ENCODE results near the gene MARS1. TPM values are rescaled to one million over a fixed set of nuclear protein-coding genes. Genes with fewer than 3 reads are reported as not detected.

MARS1 gene
- total RNA-seq, 4 donors from 2014 or later: 37.7 to 81.1 (median 42.0) TPM

DNA sequence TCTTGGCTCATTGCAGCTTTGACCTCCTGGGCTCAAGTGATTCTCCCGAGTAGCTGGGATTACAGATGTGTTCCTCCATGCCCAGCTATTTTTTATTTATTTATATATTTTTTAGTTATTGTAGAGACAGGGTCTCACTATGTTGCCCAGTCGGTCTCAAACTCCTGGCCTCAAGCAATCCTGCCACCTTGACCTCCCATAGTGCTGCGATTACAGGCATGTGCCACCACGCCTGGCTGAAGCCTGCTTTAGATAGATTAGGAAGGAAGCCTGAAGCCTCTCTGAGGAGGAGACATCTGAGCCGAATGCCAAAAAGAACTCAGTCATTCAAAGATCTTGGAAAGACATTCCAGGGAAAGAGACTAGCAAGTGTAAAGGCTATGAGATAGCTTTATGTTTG, 43.1 kb upstream of the MARS1 start:
- no peaks in the 10 kb centered on the region for H3K27me3 ChIP-seq
- ATAC-seq (no peak), DNase-seq (no peak)
- TF ChIP-seq CTCF (IDR thresholded peaks at IDR 0.05 in 4 of 5, conservative IDR thresholded peaks at IDR 0.05 in 1 of 5): no peak
- in situ Hi-C loops (cut with MboI; ENCODE audit: low sequenced_read_pairs in 4 of 4) (loop anchor here in 1 of 4 donors (25.0 kb wide), 1 partner anchor 182 kb away; the partner anchor contains the start of gene STAC3), intact Hi-C loops (cut with DNase I; ENCODE audit: low total_unique reads) (no loop called here)
- no peak overlapping the region for H3K4me3 ChIP-seq
- no peaks in the 10 kb centered on the region for H3K4me1 ChIP-seq
- H3K27ac ChIP-seq: no peak overlapping the region
- H3K36me3 ChIP-seq: no peaks in the 10 kb centered on the region
- no peaks in the 10 kb centered on the region for H3K9me3 ChIP-seq

- H3K9me3 ChIP-seq: no peaks in the 10 kb centered on the region
- H3K27me3 ChIP-seq: no peaks in the 10 kb centered on the region
- in situ Hi-C loops (cut with MboI; ENCODE audit: low sequenced_read_pairs in 4 of 4) (loop anchor here in 1 of 4 donors (25.0 kb wide), 1 partner anchor 184 kb away; the partner anchor contains the start of gene STAC3), intact Hi-C loops (cut with DNase I; ENCODE audit: low total_unique reads) (no loop called here)
- no peak overlapping the region for H3K27ac ChIP-seq
- ATAC-seq (no peak), DNase-seq (no peak)
- no peak for TF ChIP-seq CTCF (IDR thresholded peaks at IDR 0.05 in 4 of 5, conservative IDR thresholded peaks at IDR 0.05 in 1 of 5)
- TF ChIP-seq POLR2A (IDR thresholded peaks at IDR 0.05): no peak
- peaks cover under 1 to 4% of the 10 kb centered on the region in 2 donors for H3K4me1 ChIP-seq
- H3K36me3 ChIP-seq: no peaks in the 10 kb centered on the region
- no peak overlapping the region for H3K4me3 ChIP-seq
Observed at GRCh38 chr12:57446292-57446960, 41.4 kb upstream of the MARS1 start.

DNA sequence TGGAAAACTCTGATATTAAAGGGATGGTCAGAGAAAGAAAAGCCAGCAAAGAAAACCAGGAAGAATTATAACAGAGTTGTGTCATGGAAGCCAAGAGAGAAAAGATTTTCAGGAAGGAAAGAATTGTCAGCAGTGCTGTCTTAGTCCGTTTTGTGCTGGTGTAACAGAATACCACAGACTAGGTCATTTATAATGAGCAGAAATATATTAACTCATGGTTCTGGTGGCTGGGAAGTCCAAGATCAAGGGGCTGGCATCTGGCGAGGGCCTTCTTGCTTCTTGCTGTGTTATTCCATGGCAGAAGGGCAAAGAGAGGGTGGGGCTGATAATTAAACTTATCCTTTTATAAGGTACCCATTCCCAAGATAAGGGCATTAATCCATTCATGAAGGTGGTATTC, 39.2 kb upstream of the MARS1 start:
- ATAC-seq (no peak), DNase-seq (no peak)
- Histone ChIP-seq H3K27me3 (no peaks in the 10 kb centered on the region), H3K4me3 (no peak overlapping the region), H3K9me3 (no peaks in the 10 kb centered on the region), H3K36me3 (no peaks in the 10 kb centered on the region), H3K27ac (no peak overlapping the region), H3K4me1 (peaks cover 15 to 23% of the 10 kb centered on the region in 2 donors)
- TF ChIP-seq POLR2A (IDR thresholded peaks at IDR 0.05) (no peak), CTCF (IDR thresholded peaks at IDR 0.05 in 4 of 5, conservative IDR thresholded peaks at IDR 0.05 in 1 of 5) (no peak)
- in situ Hi-C loops (cut with MboI; ENCODE audit: low sequenced_read_pairs in 4 of 4): loop anchor here in 1 of 4 donors (25.0 kb wide), 1 partner anchor 186 kb away; the partner anchor contains the start of gene STAC3
- intact Hi-C loops (cut with DNase I; ENCODE audit: low total_unique reads): no loop called here

DNA sequence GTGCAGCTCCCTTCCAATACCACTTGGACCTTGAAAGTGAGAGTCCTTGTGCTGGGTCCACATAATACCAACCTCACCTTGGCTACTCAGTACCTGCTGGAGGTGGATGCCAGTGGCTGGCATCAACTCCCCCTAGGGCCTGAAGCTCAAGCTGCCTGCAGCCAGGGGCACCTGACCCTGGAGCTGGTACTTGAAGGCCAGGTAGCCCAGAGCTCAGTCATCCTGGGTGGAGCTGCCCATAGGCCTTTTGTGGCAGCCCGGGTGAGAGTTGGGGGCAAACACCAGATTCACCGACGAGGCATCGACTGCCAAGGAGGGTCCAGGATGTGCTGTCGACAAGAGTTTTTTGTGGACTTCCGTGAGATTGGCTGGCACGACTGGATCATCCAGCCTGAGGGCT, 38.5 kb upstream of the MARS1 start:
- DNase-seq (no peak), ATAC-seq (no peak)
- Histone ChIP-seq H3K4me3 (no peak overlapping the region), H3K36me3 (no peaks in the 10 kb centered on the region), H3K27me3 (no peaks in the 10 kb centered on the region), H3K9me3 (no peaks in the 10 kb centered on the region), H3K4me1 (peaks cover 15 to 23% of the 10 kb centered on the region in 2 donors), H3K27ac (no peak overlapping the region)
- in situ Hi-C loops (cut with MboI; ENCODE audit: low sequenced_read_pairs in 4 of 4) (loop anchor here in 1 of 4 donors (25.0 kb wide), 1 partner anchor 187 kb away; the partner anchor contains the start of gene STAC3), intact Hi-C loops (cut with DNase I; ENCODE audit: low total_unique reads) (no loop called here)
- TF ChIP-seq CTCF (IDR thresholded peaks at IDR 0.05 in 4 of 5, conservative IDR thresholded peaks at IDR 0.05 in 1 of 5) (no peak), POLR2A (IDR thresholded peaks at IDR 0.05) (no peak)

Data from gastrocnemius medialis (tissue), 4 donors.